Thymus (tissue), 11 donors: ENCODE data around the gene MSL3B.

ENCODE experiments used
- DNase-seq, 9 donors: peaks; one replicate each; pipeline ENCODE4 v3.0.0-alpha.2; 2013; ENCODE audit warnings: low spot score in 9 of 9, low read depth in 6 of 9, missing footprints in 1 of 9
- H3K27ac ChIP-seq, 2 donors: one replicate each; pipeline ENCODE4 v1.5.1; 2013; ENCODE audit warnings: control low read depth in 1 of 2, low read depth in 1 of 2, low read length in 1 of 2, mild to moderate bottlenecking in 1 of 2, moderate library complexity in 1 of 2
- H3K27me3 ChIP-seq, 2 donors: one replicate each; pipeline ENCODE4 v1.5.1; 2013; ENCODE audit warnings: low read length in 1 of 2; ENCODE audit not compliant: control insufficient read depth in 2 of 2, insufficient read depth in 1 of 2
- H3K36me3 ChIP-seq, 2 donors: one replicate each; pipeline ENCODE4 v1.5.1; 2013; ENCODE audit warnings: low read length in 1 of 2, mild to moderate bottlenecking in 1 of 2, moderate library complexity in 1 of 2; ENCODE audit not compliant: control insufficient read depth in 2 of 2, insufficient read depth in 2 of 2
- H3K4me1 ChIP-seq, 2 donors: one replicate each; pipeline ENCODE4 v1.5.1; 2013; ENCODE audit warnings: low read length in 2 of 2; ENCODE audit not compliant: control insufficient read depth in 2 of 2, insufficient read depth in 2 of 2
- H3K4me3 ChIP-seq, 2 donors: one replicate each; pipeline ENCODE4 v1.5.1; 2013; ENCODE audit warnings: low read length in 2 of 2, control low read depth in 1 of 2, mild to moderate bottlenecking in 1 of 2
- H3K9me3 ChIP-seq, 2 donors: one replicate each; pipeline ENCODE4 v1.5.1; 2013; ENCODE audit warnings: low read length in 1 of 2, mild to moderate bottlenecking in 1 of 2; ENCODE audit not compliant: control insufficient read depth in 2 of 2, insufficient read depth in 1 of 2
- WGBS: extraction: QIAGEN DNeasy Blood & Tissue Kit; methylation state at CpG from one replicate; pipeline ENCODE4 v1.1.7; 2013; 5-methylcytosine and 5-hydroxymethylcytosine counted together
- donor health status: healthy.

MSL3B gene

GRCh38 chr2:233856184-233856583 lies 12.0 kb downstream of the MSL3B start:
- Histone ChIP-seq H3K27ac (no peak overlapping the region), H3K27me3 (no peaks in the 10 kb centered on the region), H3K4me1 (peaks cover 17% of the 10 kb centered on the region in 2 donors), H3K4me3 (no peak overlapping the region), H3K9me3 (no peaks in the 10 kb centered on the region), H3K36me3 (peaks cover 0 to 11% of the 10 kb centered on the region in 2 donors)
- 98% methylated on average over 5 of the region's 5 CpGs for WGBS
- DNase-seq, result no peak

DNA sequence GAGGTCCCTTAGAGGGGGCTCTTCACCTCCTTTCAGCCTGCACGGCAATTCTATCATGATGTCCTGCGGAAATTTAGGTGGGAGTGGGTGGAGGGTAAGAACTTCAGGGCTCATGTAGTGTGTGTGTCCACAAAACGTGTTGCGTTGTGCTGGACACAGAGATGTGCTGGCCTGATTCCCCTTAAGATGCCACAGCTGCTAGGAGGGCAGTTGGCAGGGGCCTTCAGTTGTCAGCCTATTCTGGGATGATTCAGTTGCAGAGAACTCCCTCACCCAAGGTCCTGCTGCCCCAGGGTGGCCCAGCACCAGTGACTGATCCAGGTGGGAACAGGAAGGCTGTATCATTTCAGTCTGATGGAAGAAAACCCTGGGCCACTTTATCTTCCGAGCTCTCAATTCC lies 12.8 kb downstream of the MSL3B start:
- no peaks in the 10 kb centered on the region for H3K9me3 ChIP-seq
- H3K4me1 ChIP-seq, result peaks cover 17 to 20% of the 10 kb centered on the region in 2 donors
- 95% methylated on average over 5 of the region's 5 CpGs for WGBS
- DNase-seq, result no peak
- H3K27ac ChIP-seq, result no peak overlapping the region
- no peak overlapping the region for H3K4me3 ChIP-seq
- peaks cover 4 to 20% of the 10 kb centered on the region in 2 donors for H3K36me3 ChIP-seq
- no peaks in the 10 kb centered on the region for H3K27me3 ChIP-seq

- peak within 1 kb of the TSS; percentile 62 to 69 for H3K27ac ChIP-seq
- under 1% methylated on average over 60 of the region's 60 CpGs for WGBS
These were observed 13.8 kb downstream of the MSL3B start, which contains the start of gene HJURP for GRCh38 chr2:233854241-233854981. Gene HJURP, minus strand, starts transcription at chr2:233854535. Its CDS starts 35 bp downstream, at chr2:233854500.

GRCh38 chr2:233853883-233854240 lies 14.3 kb downstream of the MSL3B start:
- peak overlapping the region in 1 of 2 donors; percentile 55 for H3K27ac ChIP-seq
- DNase-seq, result no peak
- WGBS, result 2% methylated on average over 25 of the region's 25 CpGs
- H3K4me3 ChIP-seq, result peak overlapping the region; percentile 81 to 88
- no peaks in the 10 kb centered on the region for H3K27me3 ChIP-seq
- peaks cover 17 to 20% of the 10 kb centered on the region in 2 donors for H3K4me1 ChIP-seq
- peaks cover 19 to 34% of the 10 kb centered on the region in 2 donors for H3K36me3 ChIP-seq
- H3K9me3 ChIP-seq, result no peaks in the 10 kb centered on the region

More at GRCh38 chr2:233854241-233854981, 13.8 kb downstream of the MSL3B start, which contains the start of gene HJURP:
- Histone ChIP-seq H3K27me3 (no peaks in the 10 kb centered on the region), H3K4me3 (peak within 1 kb of the TSS; percentile 81 to 88), H3K4me1 (peaks cover 17 to 20% of the 10 kb centered on the region in 2 donors), H3K36me3 (peaks cover 14 to 28% of the 10 kb centered on the region in 2 donors), H3K9me3 (no peaks in the 10 kb centered on the region)
- DNase-seq, result peak; percentile 85 to 97 (median 91)

- Histone ChIP-seq H3K9me3 (peaks cover 1 to 4% of the 10 kb centered on the region in 2 donors), H3K27me3 (no peaks in the 10 kb centered on the region), H3K4me1 (peaks cover 17 to 20% of the 10 kb centered on the region in 2 donors), H3K4me3 (peak overlapping the region; percentile 81 to 88), H3K27ac (no peak overlapping the region), H3K36me3 (peaks cover 24 to 39% of the 10 kb centered on the region in 2 donors)
- DNase-seq, result no peak
- WGBS, result 74% methylated on average over 8 of the region's 8 CpGs
These were observed 14.8 kb downstream of the MSL3B start for GRCh38 chr2:233853353-233853752.

GRCh38 chr2:233852056-233852455 lies 16.1 kb downstream of the MSL3B start:
- H3K4me3 ChIP-seq, result no peak overlapping the region
- H3K27ac ChIP-seq, result no peak overlapping the region
- WGBS, result 90% methylated on average over 3 of the region's 3 CpGs
- H3K36me3 ChIP-seq, result peaks cover 37 to 52% of the 10 kb centered on the region in 2 donors
- peaks cover 17 to 20% of the 10 kb centered on the region in 2 donors for H3K4me1 ChIP-seq
- no peak for DNase-seq
- no peaks in the 10 kb centered on the region for H3K27me3 ChIP-seq
- H3K9me3 ChIP-seq, result peaks cover 1 to 5% of the 10 kb centered on the region in 2 donors

- no peak for DNase-seq
- Histone ChIP-seq H3K27ac (no peak overlapping the region), H3K36me3 (peaks cover 46 to 60% of the 10 kb centered on the region in 2 donors), H3K4me1 (peaks cover 17 to 20% of the 10 kb centered on the region in 2 donors), H3K27me3 (no peaks in the 10 kb centered on the region), H3K4me3 (no peak overlapping the region), H3K9me3 (peaks cover 1 to 5% of the 10 kb centered on the region in 2 donors)
- WGBS, result 99% methylated on average over 6 of the region's 6 CpGs
These were observed 17.0 kb downstream of the MSL3B start for GRCh38 chr2:233851169-233851568.

DNA sequence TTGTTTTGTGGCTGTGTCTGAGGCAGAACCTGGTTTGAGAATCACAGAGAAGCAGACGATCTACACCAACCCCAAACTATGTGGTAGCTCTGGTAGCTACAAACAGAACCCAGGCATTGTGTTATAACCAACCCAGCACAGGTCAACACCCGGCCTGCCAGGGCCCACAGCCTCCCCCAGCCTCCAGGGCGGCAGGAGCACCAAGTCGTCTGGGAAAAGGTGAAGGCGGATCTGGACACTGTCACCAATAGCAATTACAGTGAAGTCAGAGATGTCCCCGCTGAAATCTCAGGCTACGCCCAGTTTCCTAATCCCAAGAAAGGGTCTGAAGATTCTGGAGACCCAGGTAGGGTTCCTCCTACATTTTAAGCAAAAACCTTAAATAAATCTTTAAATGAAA lies 17.4 kb downstream of the MSL3B start:
- Histone ChIP-seq H3K9me3 (peaks cover 1 to 5% of the 10 kb centered on the region in 2 donors), H3K4me1 (peaks cover 17 to 20% of the 10 kb centered on the region in 2 donors), H3K36me3 (peaks cover 47 to 63% of the 10 kb centered on the region in 2 donors), H3K27me3 (no peaks in the 10 kb centered on the region), H3K4me3 (no peak overlapping the region), H3K27ac (no peak overlapping the region)
- 98% methylated on average over 7 of the region's 7 CpGs for WGBS
- DNase-seq, result no peak

DNA sequence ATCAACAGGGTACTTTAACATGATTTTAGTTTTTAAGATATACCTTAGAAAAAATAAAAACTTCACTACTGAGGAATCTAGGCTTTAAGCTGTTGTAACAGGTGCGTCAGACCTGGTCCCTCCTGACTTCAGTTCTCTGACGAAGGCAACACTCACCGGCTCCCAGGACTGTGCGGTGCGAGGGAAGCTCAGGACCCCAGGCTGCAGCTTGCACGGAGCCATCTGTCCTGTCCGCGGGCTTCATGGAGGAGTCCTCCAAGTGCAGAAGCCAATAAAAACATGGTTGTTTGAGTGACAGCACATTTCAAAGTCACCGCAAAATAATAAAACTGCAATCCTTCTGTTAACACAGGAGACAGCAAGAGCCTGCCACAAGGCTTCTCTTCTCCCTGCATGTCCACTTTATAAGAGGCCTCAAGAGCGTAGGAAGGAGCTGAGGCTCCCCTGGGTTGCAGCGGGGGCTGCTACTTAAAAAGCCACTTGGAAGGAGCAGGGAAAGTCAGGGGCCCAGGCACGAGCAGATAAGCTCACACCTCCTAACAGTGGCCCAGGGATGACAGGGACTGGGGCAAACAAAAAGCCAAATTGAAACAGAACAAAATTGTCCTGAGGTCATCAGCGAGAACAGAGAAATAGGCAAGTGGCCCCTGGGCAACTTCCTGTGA lies 18.4 kb downstream of the MSL3B start:
- H3K9me3 ChIP-seq, result peaks cover 1 to 5% of the 10 kb centered on the region in 2 donors
- H3K4me3 ChIP-seq, result no peak overlapping the region
- WGBS, result 94% methylated on average over 13 of the region's 13 CpGs
- H3K36me3 ChIP-seq, result peaks cover 54 to 71% of the 10 kb centered on the region in 2 donors
- H3K4me1 ChIP-seq, result peaks cover 16 to 17% of the 10 kb centered on the region in 2 donors
- H3K27ac ChIP-seq, result no peak overlapping the region
- no peaks in the 10 kb centered on the region for H3K27me3 ChIP-seq
- DNase-seq, result no peak
